ENCODE measurements around the gene FAIM2.

The FAIM2 gene

DNA sequence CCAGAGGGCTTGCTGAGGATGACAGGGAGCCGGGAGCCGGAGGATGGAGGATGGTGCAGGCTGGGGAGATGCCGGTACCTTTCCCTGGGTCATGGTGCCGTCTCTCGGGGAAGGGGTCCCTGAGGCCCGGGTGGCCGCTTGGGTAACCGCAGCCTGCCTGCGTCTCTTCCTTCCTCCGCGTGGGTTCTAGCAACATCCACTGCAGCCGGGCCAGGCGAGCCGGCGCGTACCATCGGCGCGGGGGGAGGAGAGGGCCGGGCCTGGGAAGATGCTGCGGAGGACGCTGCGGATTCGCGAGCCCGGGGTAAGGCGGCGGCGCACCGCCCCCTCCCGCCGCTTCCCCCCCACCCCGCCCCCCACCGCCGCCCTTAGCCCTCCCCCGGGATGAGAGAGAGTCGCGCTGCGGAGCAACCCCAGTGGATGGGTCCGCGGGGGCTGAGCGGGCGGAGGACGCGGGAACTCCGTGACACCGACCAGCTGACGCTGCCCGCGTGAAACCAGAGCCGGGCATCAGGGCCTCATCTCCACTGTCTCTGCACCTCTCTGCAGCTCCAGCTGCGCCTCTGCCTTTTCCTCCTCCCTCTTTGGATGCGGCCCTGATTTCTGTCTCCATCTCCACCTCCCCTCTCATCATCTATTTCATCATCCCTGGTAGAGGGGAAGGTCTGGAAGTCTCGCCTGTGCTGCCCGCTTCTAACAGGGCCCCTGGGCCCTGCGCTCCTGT, at the start of gene FAIM2:
Gene FAIM2, minus strand, starts transcription at position 201 of the 724 bp plus-strand sequence. Its CDS starts 108 bp downstream, at position 93.
- no peak for DNase-seq (ENCODE audit: low read depth)

DNA sequence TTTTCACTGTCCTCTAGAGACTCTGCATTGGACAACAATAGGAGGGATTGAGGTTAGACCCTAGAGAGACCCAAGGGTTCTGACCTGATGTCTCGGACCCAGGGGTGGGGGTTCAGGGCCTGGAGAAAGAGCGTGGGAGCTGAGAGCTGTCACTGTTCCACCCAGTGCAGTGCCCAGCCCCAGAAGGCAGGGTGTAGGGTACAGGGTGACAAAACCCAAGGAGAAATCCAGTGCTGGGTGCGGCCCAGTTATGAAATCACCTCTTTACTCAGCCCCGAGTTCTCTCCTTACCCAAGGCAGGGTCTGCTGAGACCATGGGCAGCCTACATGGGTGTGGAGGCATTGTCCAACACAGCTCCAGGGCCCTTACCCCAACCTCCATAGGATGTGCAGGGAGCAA, 49.5 kb upstream of the FAIM2 start:
- no peak for DNase-seq (ENCODE audit: low read depth)

DNA sequence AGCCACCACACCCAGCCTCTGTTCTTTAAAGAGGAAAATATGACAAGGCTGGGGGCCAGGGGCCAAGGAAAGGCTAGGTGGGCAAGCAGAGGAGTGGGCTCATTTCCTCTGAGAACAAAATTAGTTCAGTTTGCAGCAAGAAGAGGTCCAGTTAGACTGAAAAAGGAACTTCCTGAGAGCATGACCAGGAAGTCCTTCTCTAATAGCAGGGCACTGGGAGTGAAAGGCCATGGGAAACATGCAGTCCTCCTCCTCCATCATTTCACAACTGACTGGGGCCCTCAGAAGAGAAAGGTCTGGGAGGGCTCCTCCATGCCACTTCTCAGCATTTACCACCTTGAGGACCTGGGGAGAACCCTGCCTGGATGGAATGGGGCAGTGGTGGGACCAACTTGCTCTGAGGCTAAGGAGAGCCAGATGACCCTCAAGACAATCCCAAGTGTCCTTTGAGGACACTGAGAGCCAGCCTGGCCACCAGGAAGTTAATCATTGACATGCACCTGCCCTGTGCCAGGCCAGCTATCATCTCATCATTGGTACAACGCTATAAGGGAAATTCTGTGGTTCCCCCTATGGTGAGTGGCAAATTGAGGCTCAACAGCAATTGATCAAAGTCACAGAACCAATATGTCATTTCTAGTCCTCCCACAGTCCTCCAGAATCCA, 48.8 kb upstream of the FAIM2 start:
- DNase-seq (ENCODE audit: low read depth), result no peak

DNA sequence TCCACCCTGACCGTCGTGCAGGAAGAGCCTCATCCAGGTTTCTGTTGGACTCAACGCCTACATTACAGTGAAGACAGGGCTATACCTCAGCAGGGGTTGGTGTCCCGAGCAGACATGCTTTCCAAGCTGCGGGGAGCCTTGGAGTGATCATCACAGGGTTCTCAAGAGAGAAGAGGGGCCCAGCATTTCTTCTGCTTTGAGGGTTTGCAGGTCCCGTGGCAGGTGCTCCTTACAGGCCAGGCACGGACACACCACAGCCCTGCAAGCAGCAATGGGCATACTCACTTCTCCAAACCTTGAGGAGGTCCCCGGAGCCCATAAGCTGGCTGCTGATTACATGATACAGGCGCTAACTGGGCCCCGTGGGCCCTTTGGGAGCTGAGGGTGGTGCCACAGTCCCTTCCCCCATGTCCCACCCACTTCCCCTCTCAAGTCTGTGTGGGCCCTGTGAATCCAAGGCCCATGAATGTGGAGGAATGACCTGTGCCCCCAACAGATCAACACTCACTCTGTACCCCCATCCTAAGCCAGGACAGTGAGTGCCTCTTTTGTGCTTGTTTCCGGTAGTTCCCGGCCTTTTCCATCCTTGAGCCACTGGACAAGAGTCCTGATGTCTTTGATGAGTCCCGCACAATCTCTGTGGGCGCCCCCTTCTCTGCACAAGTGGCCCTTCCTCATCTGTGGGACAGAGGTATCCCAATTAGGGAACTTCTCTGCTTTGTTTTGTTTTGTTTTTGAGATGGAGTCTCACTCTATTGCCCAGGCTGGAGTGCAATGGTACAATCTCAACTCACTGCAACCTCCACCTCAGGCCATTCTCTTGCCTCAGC, 47.9 kb upstream of the FAIM2 start:
- no peak for DNase-seq (ENCODE audit: low read depth)

DNA sequence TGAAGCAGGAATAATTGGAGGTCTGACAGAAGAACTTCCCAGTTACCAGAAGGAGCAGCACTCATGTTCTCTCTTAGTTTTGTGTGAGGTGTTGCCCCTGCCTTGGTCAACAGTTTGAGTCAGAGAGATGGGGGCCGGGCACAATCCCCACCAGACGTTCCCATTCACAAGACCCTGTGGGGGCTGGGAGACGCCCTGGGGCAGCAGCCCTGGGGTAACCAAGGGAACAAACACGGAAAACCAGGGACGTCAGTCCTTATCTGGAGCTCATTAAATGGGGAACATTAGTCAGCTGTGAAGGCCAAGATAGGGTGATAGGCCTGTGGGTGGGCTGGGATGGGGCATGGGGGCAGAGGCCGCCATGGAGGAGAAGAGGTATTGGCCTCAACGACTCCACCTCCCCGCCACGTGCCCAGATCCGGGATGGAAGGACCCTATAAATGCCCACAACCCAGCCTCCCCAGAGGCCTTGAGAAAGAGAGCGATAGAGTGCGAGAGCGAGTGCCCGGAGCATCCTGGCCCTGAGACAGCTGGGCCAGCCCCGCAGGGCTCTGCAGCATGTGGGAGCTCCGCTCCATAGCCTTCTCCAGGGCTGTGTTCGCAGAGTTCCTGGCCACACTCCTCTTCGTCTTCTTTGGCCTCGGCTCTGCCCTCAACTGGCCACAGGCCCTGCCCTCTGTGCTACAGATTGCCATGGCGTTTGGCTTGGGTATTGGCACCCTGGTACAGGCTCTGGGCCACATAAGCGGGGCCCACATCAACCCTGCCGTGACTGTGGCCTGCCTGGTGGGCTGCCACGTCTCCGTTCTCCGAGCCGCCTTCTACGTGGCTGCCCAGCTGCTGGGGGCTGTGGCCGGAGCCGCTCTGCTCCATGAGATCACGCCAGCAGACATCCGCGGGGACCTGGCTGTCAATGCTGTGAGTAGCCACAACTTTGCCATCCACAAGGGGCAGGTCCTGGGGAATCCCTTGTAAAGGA, 46.9 kb upstream of the FAIM2 start, which contains the start of gene AQP2:
Gene AQP2, plus strand, starts transcription at position 465 of the 979 bp plus-strand sequence. Its CDS starts 94 bp downstream, at position 559.
- no peak for DNase-seq (ENCODE audit: low read depth)

DNA sequence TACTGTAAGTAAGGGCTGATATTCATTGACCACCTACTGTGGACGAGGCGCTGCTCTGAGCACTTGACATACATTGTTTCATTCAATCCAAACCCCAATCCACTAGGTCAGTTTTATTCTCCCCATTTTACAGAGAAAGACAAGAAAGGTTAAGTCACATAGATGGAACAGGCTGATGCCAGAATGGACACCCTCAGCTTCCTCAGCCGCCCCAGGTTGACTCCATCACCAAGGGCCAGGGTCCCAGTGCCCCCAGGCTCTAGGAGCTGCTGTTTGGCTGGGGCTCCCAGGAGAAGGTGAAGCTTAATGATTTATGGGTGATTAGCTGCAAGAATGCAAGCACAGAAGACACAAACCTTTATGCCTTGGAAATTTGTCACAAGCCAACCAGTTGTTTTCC, 46.2 kb upstream of the FAIM2 start:
- no peak for DNase-seq (ENCODE audit: low read depth)

DNA sequence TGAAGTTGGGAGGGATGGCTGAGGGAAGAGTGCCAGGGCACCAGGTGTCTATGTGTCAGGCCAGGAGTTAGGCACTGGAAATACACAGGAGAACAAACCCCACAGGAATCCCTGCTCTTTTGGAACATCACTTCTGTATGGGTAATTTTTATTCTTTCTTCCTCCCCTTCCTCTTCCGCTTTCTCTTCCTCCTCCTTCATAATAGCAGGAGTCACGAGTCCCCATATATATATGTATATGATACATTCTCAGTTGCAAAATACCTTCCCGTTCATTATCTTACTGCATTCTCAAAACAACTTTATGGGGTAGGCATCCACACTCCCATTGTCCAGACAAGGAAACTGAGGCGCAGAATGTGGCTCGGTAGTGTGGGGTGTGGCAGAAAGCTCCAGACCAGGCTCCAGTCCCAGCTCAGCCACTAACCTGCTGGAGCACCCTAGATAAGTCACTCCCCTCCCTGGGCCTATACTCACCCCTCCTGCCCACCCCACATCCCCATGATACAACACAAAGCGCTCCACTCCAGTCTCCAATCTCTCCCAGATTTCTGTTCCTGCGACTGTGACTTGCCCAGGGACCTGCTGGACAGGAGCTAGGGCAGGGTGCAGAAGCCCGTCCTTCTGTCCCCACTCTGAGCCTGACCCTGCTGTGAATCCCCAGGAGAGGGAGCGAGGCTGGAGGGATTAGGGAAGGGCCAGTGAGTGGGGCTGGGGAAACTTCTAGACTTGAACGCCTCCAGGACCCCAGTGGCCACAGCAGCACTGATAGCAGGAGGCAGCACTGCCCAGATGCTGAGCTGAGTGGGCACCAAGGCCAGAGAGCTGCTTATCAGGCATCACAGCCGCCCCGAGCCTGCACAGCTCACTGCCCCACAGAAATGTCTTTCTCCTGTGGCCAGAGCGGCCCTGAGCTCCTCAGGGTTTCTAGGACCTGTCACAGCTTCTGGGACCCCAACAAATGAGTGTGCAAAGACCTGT, 45.5 kb upstream of the FAIM2 start:
- no peak for DNase-seq (ENCODE audit: low read depth)

DNA sequence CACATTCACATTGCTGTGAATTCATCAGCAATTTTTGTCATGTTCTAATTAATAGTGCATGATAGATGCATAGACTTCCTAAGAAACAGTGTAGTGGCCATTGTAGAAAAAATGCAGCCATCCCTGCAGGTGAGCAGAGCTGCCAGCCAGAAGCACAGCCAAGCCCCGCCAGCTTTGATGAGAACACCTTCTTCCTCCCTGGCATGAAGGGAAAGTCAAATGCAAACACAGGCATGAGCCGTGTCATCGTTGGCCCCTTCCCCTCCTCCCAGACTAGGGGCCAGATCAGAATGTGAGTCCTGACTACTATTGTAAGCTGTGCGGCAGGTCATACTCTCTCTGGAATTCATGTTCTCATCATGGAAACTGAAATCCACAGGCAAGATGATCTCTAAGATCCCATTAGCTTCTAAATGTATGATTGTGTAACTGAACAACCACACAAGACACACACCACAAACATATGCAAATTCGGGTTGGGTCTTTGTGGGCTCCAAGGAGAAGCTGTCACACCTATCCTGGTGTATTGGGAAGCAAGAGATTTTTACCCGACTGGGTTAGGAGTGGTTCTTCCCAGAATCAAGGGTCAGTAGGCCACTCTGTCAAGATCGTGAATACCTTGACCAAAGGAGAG, 44.0 kb upstream of the FAIM2 start:
- DNase-seq (ENCODE audit: low read depth), result no peak

DNA sequence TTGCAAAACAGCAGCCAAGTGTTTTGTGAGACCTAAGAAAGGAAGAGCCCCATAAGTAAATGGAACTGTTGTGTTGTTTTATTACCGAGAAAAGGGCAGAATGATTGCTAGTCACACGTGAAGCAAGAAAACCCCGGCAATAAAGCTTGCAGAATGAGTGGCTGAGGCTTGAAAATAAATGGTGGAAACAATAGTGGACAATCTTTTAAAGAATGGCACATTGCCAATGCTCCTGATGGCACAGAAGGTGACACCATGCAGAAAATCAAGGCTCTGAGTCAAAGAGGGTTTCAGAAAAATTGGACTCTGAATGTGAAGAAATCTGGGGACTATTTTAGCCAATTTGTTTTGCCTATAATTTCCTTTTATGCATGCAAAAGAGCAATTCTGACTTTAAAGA, 42.8 kb upstream of the FAIM2 start:
- no peak for DNase-seq (ENCODE audit: low read depth)

DNA sequence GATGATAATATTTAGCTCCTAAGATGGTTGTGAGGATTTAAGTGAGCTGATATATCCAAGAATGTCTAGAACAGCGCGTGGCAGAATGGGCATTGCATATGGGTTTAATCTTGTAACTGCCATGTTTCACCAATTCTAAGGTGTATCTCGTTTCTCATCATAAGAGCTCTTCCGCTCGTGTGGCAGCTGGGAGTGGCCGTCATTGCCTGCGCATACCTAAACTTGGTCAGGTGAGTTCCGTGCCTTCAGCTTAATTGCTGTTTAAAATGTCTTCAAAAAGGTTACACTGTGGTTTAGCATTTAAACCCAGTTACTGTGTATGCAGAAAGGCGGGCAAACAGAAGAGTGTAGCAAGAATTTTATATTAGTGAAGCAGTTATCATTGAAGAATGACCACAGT, 42.4 kb upstream of the FAIM2 start:
- no peak for DNase-seq (ENCODE audit: low read depth)

DNA sequence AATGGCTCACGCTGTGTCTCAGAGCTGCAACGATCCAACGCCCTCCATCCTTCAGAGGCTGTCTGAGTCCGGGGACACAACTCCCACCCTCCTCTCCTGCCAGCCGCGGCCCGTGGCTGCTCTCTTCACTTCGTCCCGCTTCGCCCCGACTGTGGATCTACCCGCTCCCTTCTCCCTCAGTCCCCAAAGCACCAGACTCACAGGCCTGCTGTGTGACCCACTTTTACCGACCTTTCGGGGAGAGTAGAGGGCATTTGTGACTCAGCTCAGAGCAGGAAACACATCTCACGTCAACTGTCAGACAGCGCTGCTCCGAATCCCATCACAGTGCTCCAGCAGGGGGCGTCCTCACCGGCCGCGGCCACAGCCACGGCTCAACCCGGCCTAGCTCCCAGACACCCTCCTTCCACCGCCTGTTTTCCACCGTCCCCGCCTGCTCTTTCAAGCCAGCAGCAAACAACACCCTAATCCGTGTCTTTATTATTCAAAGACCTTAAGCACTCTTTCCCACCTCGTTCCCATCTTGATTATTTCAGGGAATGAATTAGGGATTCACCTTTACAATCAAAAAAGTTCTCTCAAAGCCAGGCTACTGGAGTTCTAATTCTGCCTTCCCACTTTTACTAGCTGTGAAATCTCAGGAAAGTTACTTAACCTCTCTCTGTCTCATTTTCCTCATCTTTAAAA, 41.8 kb upstream of the FAIM2 start:
- no peak for DNase-seq (ENCODE audit: low read depth)

DNA sequence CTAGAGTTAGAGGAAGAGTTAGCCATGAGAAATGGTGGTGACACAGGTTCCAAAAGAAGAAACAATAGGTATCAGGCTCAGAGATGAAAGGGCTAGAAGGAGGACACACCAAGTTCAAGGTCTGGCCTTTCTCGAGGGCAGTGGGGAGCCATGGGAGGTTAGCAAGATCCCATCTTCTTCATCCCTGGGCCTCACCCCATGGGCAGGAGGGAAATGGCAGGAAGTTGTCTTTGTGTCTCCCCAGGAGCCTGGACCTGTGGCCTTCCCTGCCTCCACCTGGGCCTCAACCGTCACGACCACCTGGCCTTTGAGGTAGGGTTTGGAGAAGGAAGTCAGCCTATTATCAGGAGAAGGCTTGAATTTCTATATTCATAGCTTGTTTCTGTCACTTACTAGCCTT, 41.0 kb upstream of the FAIM2 start:
- DNase-seq (ENCODE audit: low read depth), result no peak

DNA sequence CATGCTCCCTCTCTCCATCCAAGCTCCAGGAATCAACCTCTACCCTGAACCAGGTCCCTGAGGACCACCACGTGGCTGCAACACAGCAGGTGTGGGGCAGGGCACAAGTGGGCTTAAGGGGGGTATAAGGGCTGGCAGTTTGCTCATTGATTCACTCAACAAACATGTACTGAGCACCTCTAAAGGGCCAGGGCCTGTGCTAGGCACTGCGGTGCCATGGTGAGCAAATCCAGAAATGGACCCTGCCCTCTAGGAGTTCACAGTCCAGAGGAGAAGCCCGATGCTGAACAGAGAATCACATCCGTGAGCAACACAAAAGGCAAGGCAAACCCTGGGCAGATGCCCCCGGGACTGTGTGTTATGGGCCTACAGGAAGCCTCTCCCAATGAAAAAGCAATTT, 40.3 kb upstream of the FAIM2 start:
- DNase-seq (ENCODE audit: low read depth), result no peak

DNA sequence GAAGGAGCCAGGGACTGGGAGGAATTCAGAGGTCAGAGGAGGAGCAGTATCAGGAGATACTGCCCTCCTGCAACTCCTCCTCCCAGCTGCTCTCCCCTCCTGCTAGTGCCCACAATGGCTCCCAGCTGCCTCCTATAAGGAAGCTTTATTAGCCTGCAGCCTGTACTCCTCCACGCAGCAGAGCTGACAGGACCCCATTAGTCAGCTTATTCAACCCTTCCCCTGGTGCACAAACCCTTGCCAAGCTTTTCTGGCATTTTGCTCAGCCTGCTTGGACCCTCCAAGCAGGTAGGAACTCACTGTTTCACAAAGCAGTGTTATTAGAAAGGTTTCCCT, 39.9 kb upstream of the FAIM2 start:
- DNase-seq (ENCODE audit: low read depth), result no peak

DNA sequence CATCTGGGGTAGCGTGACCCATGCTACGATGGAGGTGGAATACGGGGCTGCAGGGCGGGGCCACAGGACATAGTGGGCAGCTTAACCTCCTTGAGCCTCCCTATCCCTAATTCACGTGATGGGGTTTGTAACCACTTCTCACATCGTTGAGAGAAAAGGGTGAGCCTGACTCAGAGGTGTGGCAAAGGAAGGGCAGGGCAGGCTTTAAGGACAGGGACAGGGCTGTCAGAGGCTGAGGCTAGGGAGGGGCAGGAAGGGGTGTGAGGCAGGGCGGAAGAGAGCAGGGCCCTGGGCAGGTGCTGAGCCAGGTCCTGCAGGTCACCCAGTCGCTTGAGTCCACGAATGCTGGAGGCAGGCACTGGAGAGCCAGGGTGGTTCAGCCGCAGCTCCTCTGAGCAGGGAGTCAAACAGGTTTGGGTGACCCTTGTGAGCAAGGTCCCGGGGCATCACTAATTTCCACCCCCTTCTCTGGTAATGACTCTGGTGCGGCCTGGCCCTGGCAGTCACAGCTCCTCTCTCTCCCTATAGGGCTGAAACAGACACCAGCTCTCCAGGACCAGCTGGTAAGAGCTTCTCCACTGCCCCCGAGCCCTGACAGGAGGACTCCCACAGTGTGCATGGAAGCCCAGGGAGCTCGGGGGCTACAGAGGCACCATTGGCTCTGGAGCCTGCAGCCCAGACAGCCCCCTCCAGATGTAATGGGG, 39.4 kb upstream of the FAIM2 start:
- no peak for DNase-seq (ENCODE audit: low read depth)

DNA sequence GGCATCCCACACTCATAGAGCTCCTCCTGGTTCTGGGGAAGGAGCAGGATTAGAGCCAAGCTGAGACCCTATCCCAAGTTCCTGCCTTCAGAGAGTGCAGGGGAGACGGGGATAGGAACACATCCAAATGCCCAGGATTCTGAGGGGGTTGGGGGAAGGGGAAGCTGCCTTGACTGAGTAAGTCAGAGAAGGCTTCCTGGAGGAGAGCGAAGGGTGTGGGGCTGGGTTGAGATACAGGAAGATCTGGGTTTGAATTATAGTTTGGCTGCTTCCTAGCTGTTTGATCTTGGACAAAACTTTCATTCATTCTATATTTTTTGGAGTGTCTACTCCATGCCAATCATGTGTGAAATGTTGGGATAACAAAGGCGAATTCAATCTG, 38.8 kb upstream of the FAIM2 start:
- DNase-seq (ENCODE audit: low read depth), result no peak

DNA sequence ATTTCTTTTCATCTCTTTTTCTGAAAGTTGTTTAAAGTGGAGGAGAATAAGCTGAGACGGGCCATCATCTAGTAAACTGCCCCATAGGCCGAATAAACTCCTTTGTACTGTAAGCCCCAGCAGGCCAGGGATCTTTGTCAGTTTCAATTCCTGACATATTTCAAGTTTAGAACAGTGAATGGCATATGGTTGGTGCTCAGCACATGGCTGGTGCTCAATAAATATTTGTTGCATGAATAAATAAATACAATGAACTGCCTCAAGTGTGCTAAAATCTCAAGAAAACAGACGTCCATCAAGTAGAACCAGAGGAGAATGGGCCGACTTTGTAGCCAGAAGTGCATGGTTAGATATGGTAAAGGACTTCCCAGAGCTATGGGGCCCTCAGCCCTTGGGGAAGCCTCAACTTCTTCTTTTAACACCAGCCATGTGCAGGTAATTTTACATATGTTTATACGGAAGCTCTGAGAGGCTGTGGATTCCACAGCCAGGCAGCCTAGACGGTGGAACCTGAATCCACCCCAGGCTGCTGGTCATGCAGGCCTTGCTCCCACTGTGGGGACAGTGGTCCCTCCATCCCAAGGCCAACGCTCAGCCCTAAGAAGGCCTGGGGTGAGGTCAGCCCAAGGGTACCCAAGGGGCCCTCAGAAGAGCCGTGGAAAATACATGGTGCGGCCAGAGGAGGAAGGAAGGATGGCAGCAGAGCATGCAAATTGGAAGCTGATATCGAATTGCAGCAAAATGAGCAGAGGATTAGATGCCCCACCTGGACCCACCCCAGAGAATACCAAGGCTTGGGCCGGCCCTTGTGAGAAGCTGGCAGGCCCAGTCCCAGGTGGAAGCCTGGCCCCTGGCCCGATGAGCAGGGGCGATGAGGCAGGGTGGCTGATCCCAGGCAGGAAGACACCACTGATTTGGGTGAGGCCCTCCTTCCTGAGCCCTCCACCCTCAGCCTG, 38.1 kb upstream of the FAIM2 start:
- DNase-seq (ENCODE audit: low read depth), result no peak

DNA sequence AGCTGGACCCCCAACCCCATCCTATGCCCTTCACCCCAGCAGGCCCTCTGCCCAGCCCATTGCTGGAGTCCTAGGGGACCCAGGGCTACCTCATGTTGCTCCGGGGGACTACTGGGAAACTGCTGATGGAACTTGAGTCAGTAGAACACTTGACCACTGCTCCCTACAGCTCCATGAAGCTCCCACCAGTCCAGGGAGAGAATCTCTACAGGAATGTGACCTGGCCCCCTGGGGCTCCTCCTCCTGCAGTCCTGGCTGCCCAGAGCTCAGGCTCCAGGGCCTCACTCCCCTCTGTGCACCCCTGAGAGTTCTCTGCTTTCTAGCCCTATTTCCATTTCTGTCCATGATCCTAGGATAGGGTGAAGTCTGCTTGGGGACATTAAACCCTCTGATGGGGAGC, 36.0 kb upstream of the FAIM2 start:
- DNase-seq (ENCODE audit: low read depth), result no peak
